H1 (cell line): ENCODE measurements around the gene VPS18. TPM values are rescaled to one million over a fixed set of nuclear protein-coding genes. Genes with fewer than 3 reads are reported as not detected.
A peak's percentile ranks its signal among the peaks of the same experiment; 100 is the strongest.

Experiments used
- CTCF ChIA-PET: fragments of 300-600 bp; sonication (Branson Sonifier 250); formaldehyde crosslinking; loops from one replicate; lab custom pipeline; 2021; ENCODE audit not compliant: partially characterized antibody; lab: Charles Lee
- POLR2A ChIA-PET: fragments of 300-600 bp; sonication (Branson Sonifier 250); formaldehyde crosslinking; loops from one replicate; lab custom pipeline; 2021; ENCODE audit warnings: inconsistent platforms; ENCODE audit not compliant: partially characterized antibody; lab: Charles Lee
- DNase-seq, 2 experiments: peaks; one replicate each; pipeline versions ENCODE4 v3.0.0 to v3.0.0-alpha.2; 2010 to 2022; ENCODE audit warnings: low spot score in 2 of 2, low read depth in 1 of 2, mixed read lengths in 1 of 2
- FAIRE-seq: peaks from 2 replicates; lab custom pipeline; 2011; peaks lifted over from hg19 to GRCh38; lab: Jason Lieb, UNC
- H2AFZ ChIP-seq: 2 replicates; pipeline ENCODE4 v1.8.1; 2012; ENCODE audit warnings: low read length, inconsistent platforms
- H2AK5ac ChIP-seq: 2 replicates; pipeline ENCODE4 v1.6.1; 2013; ENCODE audit warnings: low read depth, low read length
- H2BK120ac ChIP-seq: replicated peaks from 2 replicates; pipeline ENCODE3; 2013; ENCODE audit warnings: low read depth, low read length, inconsistent platforms
- H2BK12ac ChIP-seq: 2 replicates; pipeline ENCODE4 v1.6.1; 2013; ENCODE audit warnings: low read depth, low read length
- H2BK15ac ChIP-seq: 2 replicates; pipeline ENCODE4 v1.6.1; 2013; ENCODE audit warnings: low read length
- H2BK20ac ChIP-seq: 2 replicates; pipeline ENCODE4 v1.6.1; 2013; ENCODE audit warnings: low read length
- H2BK5ac ChIP-seq: 2 replicates; pipeline ENCODE4 v1.6.1; 2013; ENCODE audit warnings: low read depth, low read length
- H3K14ac ChIP-seq: 2 replicates; pipeline ENCODE4 v1.6.1; 2013; ENCODE audit warnings: inconsistent platforms; ENCODE audit not compliant: insufficient read length
- H3K18ac ChIP-seq: 2 replicates; pipeline ENCODE4 v1.6.1; 2013; ENCODE audit warnings: low read length; ENCODE audit errors: extremely low read depth
- H3K23ac ChIP-seq: 2 replicates; pipeline ENCODE4 v1.6.1; 2013; ENCODE audit warnings: inconsistent platforms; ENCODE audit not compliant: insufficient read length
- H3K23me2 ChIP-seq: 2 replicates; pipeline ENCODE4 v1.6.1; 2013; ENCODE audit warnings: low read depth, low read length
- H3K27ac ChIP-seq: 2 replicates; pipeline ENCODE4 v1.6.1; 2011; ENCODE audit warnings: low read depth, low read length, inconsistent platforms
- H3K27me3 ChIP-seq, 4 experiments: replicated peaks in 1 of 4; 1 replicate in 1 of 4; 2 replicates in 3 of 4; pipeline versions ENCODE4 v1.6.1 to v1.8.1; 2011 to 2013; ENCODE audit warnings: low read length in 3 of 4, mild to moderate bottlenecking in 3 of 4, inconsistent platforms in 2 of 4, mixed read lengths in 2 of 4, moderate library complexity in 1 of 4; ENCODE audit not compliant: control insufficient read depth in 3 of 4, insufficient read depth in 3 of 4; ENCODE audit errors: extremely low read depth in 1 of 4
- H3K36me3 ChIP-seq, 4 experiments: 2 replicates each; pipeline versions ENCODE4 v1.6.1 to v1.8.1; 2011 to 2013; ENCODE audit warnings: mild to moderate bottlenecking in 4 of 4, low read length in 3 of 4, moderate library complexity in 2 of 4, control low read depth in 1 of 4, inconsistent platforms in 1 of 4; ENCODE audit not compliant: insufficient read depth in 4 of 4, control insufficient read depth in 2 of 4
- H3K4ac ChIP-seq: replicated peaks from 2 replicates; pipeline ENCODE3; 2013; ENCODE audit warnings: low read length, low read depth, mixed read lengths, inconsistent platforms; ENCODE audit not compliant: insufficient read length
- H3K4me1 ChIP-seq, 4 experiments: replicated peaks in 1 of 4; 1 replicate in 1 of 4; 2 replicates in 3 of 4; pipeline versions ENCODE4 v1.6.1 to v1.8.1; 2011 to 2013; ENCODE audit warnings: low read length in 3 of 4, inconsistent platforms in 2 of 4, mixed read lengths in 1 of 4; ENCODE audit not compliant: insufficient read depth in 4 of 4, control insufficient read depth in 3 of 4
- H3K4me2 ChIP-seq, 2 experiments: 2 replicates each; pipeline versions ENCODE4 v1.6.1 to v1.8.1; 2011 to 2013; ENCODE audit warnings: low read depth in 2 of 2, low read length in 2 of 2, control low read depth in 1 of 2, inconsistent platforms in 1 of 2, mild to moderate bottlenecking in 1 of 2; ENCODE audit not compliant: insufficient read depth in 1 of 2
- H3K4me3 ChIP-seq, 4 experiments: fragments of 200-600, 300-600 bp in 1 of 4; sonication (generic), shearing (Covaris generic), sonication (Bioruptor Twin) in 1 of 4; 2 replicates each; pipeline versions ENCODE4 v1.5.1 to v1.8.1; 2011 to 2016; ENCODE audit warnings: low read length in 4 of 4, low read depth in 3 of 4, control low read depth in 2 of 4, inconsistent platforms in 2 of 4, mild to moderate bottlenecking in 2 of 4, mixed read lengths in 1 of 4, moderate library complexity in 1 of 4; ENCODE audit not compliant: insufficient read depth in 2 of 4; ENCODE audit errors: extremely low read depth in 1 of 4
- H3K56ac ChIP-seq: replicated peaks from 2 replicates; pipeline ENCODE3; 2013; ENCODE audit warnings: low read depth, mild to moderate bottlenecking, mixed read lengths, low read length, inconsistent platforms; ENCODE audit not compliant: insufficient read length
- H3K79me1 ChIP-seq: 2 replicates; pipeline ENCODE4 v1.6.1; 2013; ENCODE audit warnings: low read depth, low read length, control low read depth
- H3K79me2 ChIP-seq, 2 experiments: 2 replicates each; pipeline versions ENCODE4 v1.6.1 to v1.8.1; 2012 to 2013; ENCODE audit warnings: low read length in 2 of 2, mild to moderate bottlenecking in 2 of 2, inconsistent platforms in 1 of 2; ENCODE audit not compliant: insufficient read depth in 2 of 2, control insufficient read depth in 1 of 2
- H3K9ac ChIP-seq, 4 experiments: replicated peaks in 1 of 4; 1 replicate in 1 of 4; 2 replicates in 3 of 4; pipeline versions ENCODE4 v1.6.1 to v1.8.1; 2011 to 2013; ENCODE audit warnings: low read depth in 3 of 4, low read length in 3 of 4, control low read depth in 2 of 4, mild to moderate bottlenecking in 2 of 4, moderate library complexity in 2 of 4, inconsistent platforms in 1 of 4; ENCODE audit errors: extremely low read depth in 1 of 4
- H3K9me3 ChIP-seq, 2 experiments: 2 replicates each; pipeline versions ENCODE4 v1.6.1 to v1.8.1; 2012 to 2013; ENCODE audit warnings: mild to moderate bottlenecking in 2 of 2, moderate library complexity in 2 of 2, control low read depth in 1 of 2, inconsistent platforms in 1 of 2, low read depth in 1 of 2, low read length in 1 of 2, mixed read lengths in 1 of 2; ENCODE audit not compliant: insufficient read depth in 2 of 2
- H4K20me1 ChIP-seq, 2 experiments: replicated peaks in 1 of 2; 2 replicates each; pipeline versions ENCODE3 to v1.8.1; 2011 to 2013; ENCODE audit warnings: inconsistent platforms in 2 of 2, low read length in 2 of 2, mild to moderate bottlenecking in 1 of 2; ENCODE audit not compliant: insufficient read depth in 2 of 2, control insufficient read depth in 1 of 2
- H4K5ac ChIP-seq: 2 replicates; pipeline ENCODE4 v1.6.1; 2013; ENCODE audit warnings: low read length, low read depth, mixed read lengths, inconsistent platforms; ENCODE audit not compliant: insufficient read length
- H4K8ac ChIP-seq: 2 replicates; pipeline ENCODE4 v1.8.0; 2013; ENCODE audit warnings: mild to moderate bottlenecking, moderate library complexity, low read length, inconsistent platforms; ENCODE audit not compliant: insufficient read depth; ENCODE audit errors: extremely low read depth
- H4K91ac ChIP-seq: replicated peaks from 2 replicates; pipeline ENCODE3; 2013; ENCODE audit warnings: low read length, mixed read lengths, inconsistent platforms; ENCODE audit not compliant: insufficient read length
- ASH2L ChIP-seq: fragments of 200-600, 300-600 bp; sonication (generic); IDR thresholded peaks from one replicate; pipeline ENCODE4 v1.7.1; 2017; ENCODE audit warnings: low read length
- CBX8 ChIP-seq: fragments of 300-800, 300-1000 bp; sonication (generic); IDR thresholded peaks from 2 replicates; pipeline ENCODE4 v1.7.1; 2016; ENCODE audit warnings: low read depth, low read length, borderline replicate concordance
- EGR1 ChIP-seq: IDR thresholded peaks from 2 replicates; pipeline ENCODE4 v1.6.1; 2011; ENCODE audit warnings: low read depth, low read length, borderline replicate concordance
- EZH2 ChIP-seq: fragments of 200-600 bp; sonication (generic); IDR thresholded peaks from 2 replicates; pipeline ENCODE4 v1.7.1; 2012; ENCODE audit warnings: low read depth, mild to moderate bottlenecking, moderate library complexity, low read length, inconsistent platforms; ENCODE audit not compliant: severe bottlenecking
- JUN ChIP-seq: IDR thresholded peaks from 2 replicates; pipeline ENCODE4 v1.6.1; 2011; ENCODE audit warnings: low read depth, mild to moderate bottlenecking, improper control_type of control experiment, low read length
- KDM4A ChIP-seq: IDR thresholded peaks from one replicate; pipeline ENCODE4 v1.7.1; 2012; ENCODE audit warnings: low read depth, mild to moderate bottlenecking, moderate library complexity, low read length, inconsistent platforms; ENCODE audit not compliant: severe bottlenecking
- MAX ChIP-seq: IDR thresholded peaks from 2 replicates; pipeline ENCODE4 v1.6.1; 2012; ENCODE audit warnings: inconsistent platforms
- NANOG ChIP-seq: IDR thresholded peaks from 2 replicates; pipeline ENCODE4 v1.6.1; 2011; ENCODE audit warnings: low read length, low read depth, mild to moderate bottlenecking, inconsistent platforms; ENCODE audit not compliant: insufficient read depth, poor library complexity, severe bottlenecking
- POLR2AphosphoS5 ChIP-seq: IDR thresholded peaks from 2 replicates; pipeline ENCODE4 v1.6.1; 2011; ENCODE audit warnings: low read depth, low read length
- RAD21 ChIP-seq, 2 experiments: IDR thresholded peaks in 1 of 2; conservative IDR thresholded peaks in 1 of 2; 2 replicates each; pipeline ENCODE4 v1.6.1; 2011; ENCODE audit warnings: low read depth in 2 of 2, low read length in 2 of 2, improper control_type of control experiment in 1 of 2, inconsistent platforms in 1 of 2, mild to moderate bottlenecking in 1 of 2, moderate library complexity in 1 of 2
- SIRT6 ChIP-seq: IDR thresholded peaks from one replicate; pipeline ENCODE4 v1.7.1; 2012; ENCODE audit warnings: low read length, inconsistent platforms
- SP4 ChIP-seq: IDR thresholded peaks from 2 replicates; pipeline ENCODE4 v1.6.1; 2012; ENCODE audit warnings: low read length, inconsistent platforms
- SUZ12 ChIP-seq: fragments of 200-600 bp; sonication (generic); IDR thresholded peaks from 2 replicates; pipeline ENCODE4 v1.6.1; 2012; ENCODE audit warnings: mild to moderate bottlenecking, inconsistent platforms, low read length, moderate library complexity, mixed read lengths
- WGBS, 2 experiments: shearing (Covaris generic) in 1 of 2; methylation state at CpG; one replicate each; pipeline versions ENCODE4 v1.1.6 to v1.1.7; 2013 to 2015; ENCODE audit warnings: low lambda C conversion rate in 2 of 2, mixed read lengths in 2 of 2, inconsistent platforms in 1 of 2, low coverage in 1 of 2, missing lambda C conversion rate in 1 of 2; ENCODE audit not compliant: insufficient replicate concordance in 2 of 2, insufficient coverage in 1 of 2, insufficient read length in 1 of 2; ENCODE audit errors: extremely low coverage in 1 of 2, missing lambda C conversion rate in 1 of 2; 5-methylcytosine and 5-hydroxymethylcytosine counted together
- polyA plus RNA-seq, 7 experiments: library from polyadenylated mRNA; depleted of rRNA in 3 of 7; stranded (reverse) in 5 of 7; unstranded in 2 of 7; fragments of >200 nt in 5 of 7; fragments of 200-250 nt in 2 of 7; gene quantifications; 1 replicate in 5 of 7; 2 replicates in 1 of 7; 4 replicates in 1 of 7; pipeline versions ENCODE4 v1.2.1 to v1.2.3, GENCODE V29; 2011 to 2013; ENCODE audit warnings: missing spikeins in 2 of 7, mixed read lengths in 2 of 7
- total RNA-seq: library from RNA; stranded (reverse); fragmentation: NEBNext Ultra II Directional; extraction: Animal tissue kit (Norgen Biotek cat#: 25700); gene quantifications from 2 replicates; pipeline ENCODE4 v1.2.1, GENCODE V29; 2021

Gene VPS18
- total and polyA plus RNA-seq, 2 of the 8 experiments (the other 6 are each of a cell fraction or from before 2014, with no cell fraction given): 28.9 to 32.7 TPM

DNA sequence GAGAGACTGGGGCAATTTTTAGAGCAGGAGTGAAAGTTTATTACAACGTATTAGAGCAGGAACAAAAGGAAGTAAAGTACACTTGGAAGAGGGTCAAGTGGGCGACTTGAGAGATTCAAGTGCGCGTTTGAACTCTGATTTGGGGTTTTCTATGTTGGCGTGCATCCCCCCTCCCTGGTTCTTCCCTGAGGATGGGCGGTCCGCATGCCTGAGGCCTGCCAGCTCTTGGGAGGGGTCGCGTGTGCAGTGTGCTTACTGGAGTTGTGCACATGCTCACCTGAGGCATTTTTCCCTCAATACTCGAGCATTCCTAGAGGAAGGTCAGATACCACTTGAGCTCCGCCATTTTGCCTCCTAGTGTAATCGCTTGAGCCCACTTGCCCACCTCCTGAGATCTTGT lies 48.6 kb downstream of the VPS18 start:
- FAIRE-seq: no peak
- H3K4me1 ChIP-seq: peaks cover 0 to 21% (median 12%) of the 10 kb centered on the region in 4 experiments; a peak in 6 of 7 replicates
- H2BK120ac ChIP-seq: no peak overlapping the region
- H2BK15ac ChIP-seq: peak overlapping the region; percentile 46; the same call in 1 of the 2 replicates
- H3K4me2 ChIP-seq: peak overlapping the region in 1 of 2 experiments; percentile 64; a peak in 1 of 4 replicates
- no peak overlapping the region for H2AFZ ChIP-seq
- no peak overlapping the region for H2BK5ac ChIP-seq
- no peaks in the 10 kb centered on the region for H3K79me2 ChIP-seq
- no peak overlapping the region for H4K5ac ChIP-seq
- no peaks in the 10 kb centered on the region for H3K9me3 ChIP-seq
- 0 out of 2 replicates have a peak overlapping the region, but pooled peaks have one; percentile 29 for H2AK5ac ChIP-seq
- no peak overlapping the region for H3K4me3 ChIP-seq
- H4K20me1 ChIP-seq: no peaks in the 10 kb centered on the region
- H3K18ac ChIP-seq: no peak overlapping the region
- no peak overlapping the region for H3K27ac ChIP-seq
- no peaks in the 10 kb centered on the region for H3K79me1 ChIP-seq
- H3K27me3 ChIP-seq: peaks cover 0 to 25% (median 15%) of the 10 kb centered on the region in 4 experiments; a peak in 6 of 7 replicates
- H3K14ac ChIP-seq: no peak overlapping the region
- H3K56ac ChIP-seq: no peak overlapping the region
- no peak overlapping the region for H2BK12ac ChIP-seq
- no peak for DNase-seq
- H3K36me3 ChIP-seq: no peaks in the 10 kb centered on the region
- H3K9ac ChIP-seq: no peak overlapping the region
- H4K8ac ChIP-seq: no peak overlapping the region
- no peak overlapping the region for H3K23ac ChIP-seq
- 92% methylated on average over 12 of the region's 12 CpGs; no CpG with 5 or more reads in 1 of the 2 experiments for WGBS, 2 experiments
- no peak overlapping the region for H4K91ac ChIP-seq
- no peak overlapping the region for H2BK20ac ChIP-seq
- peaks cover 5% of the 10 kb centered on the region; the same call in 1 of the 2 replicates for H3K23me2 ChIP-seq
- POLR2A ChIA-PET: interaction anchor here (1.0 to 43.8 kb wide), 8 partner anchors 7 to 99 kb away, joined by 3 to 1505 read pairs (median 5); partner anchors contain the start of genes CHAC1, DLL4 and SPINT1
- no peak overlapping the region for H3K4ac ChIP-seq
- CTCF ChIA-PET: interaction anchor here (1.3 to 33.1 kb wide), 17 partner anchors 9 to 155 kb away, joined by 3 to 590 read pairs (median 14); partner anchors contain the start of genes CHAC1, DLL4 and VPS18
- no peak for TF ChIP-seq MAX
- no peak for TF ChIP-seq ASH2L
- TF ChIP-seq SIRT6: no peak
- no peak for TF ChIP-seq SP4
- no peak for TF ChIP-seq JUN
- no peak for TF ChIP-seq EZH2
- TF ChIP-seq EGR1: no peak
- TF ChIP-seq RAD21 (IDR thresholded peaks at IDR 0.05 in 1 of 2, conservative IDR thresholded peaks at IDR 0.05 in 1 of 2; ENCODE audit: low read depth in 2 of 2, low read length in 2 of 2): no peak
- no peak for TF ChIP-seq SUZ12
- no peak for TF ChIP-seq KDM4A
- TF ChIP-seq CBX8: no peak
- TF ChIP-seq POLR2AphosphoS5: no peak
- no peak for TF ChIP-seq NANOG
